Frontal cortex (tissue), 4 donors: ENCODE data around the gene SCUBE1. TPM values are rescaled to one million over a fixed set of nuclear protein-coding genes. Genes with fewer than 3 reads are reported as not detected.

ENCODE experiments used
- DNase-seq, 2 donors: peaks; one replicate each; pipeline ENCODE4 v3.0.0; 2012; ENCODE audit warnings: low spot score in 2 of 2
- FAIRE-seq: peaks from 2 replicates; lab custom pipeline; 2012; peaks lifted over from hg19 to GRCh38; lab: Jason Lieb, UNC
- total RNA-seq: library from RNA; depleted of rRNA; stranded (reverse); fragments of >200 nt; gene quantifications from one replicate; pipeline ENCODE4 v1.2.3, GENCODE V29; 2014
- donor health status: control.
- donor health status: control.
- donor health status: control.

Gene SCUBE1
- total RNA-seq, 1 donor from 2014 or later = 26.1 TPM

- FAIRE-seq (no peak), DNase-seq (peak; percentile 58 to 83)
Measured at GRCh38 chr22:43230971-43231723, 112.0 kb downstream of the SCUBE1 start.

- FAIRE-seq = no peak
- no peak for DNase-seq
Measured at GRCh38 chr22:43230571-43230970, 112.6 kb downstream of the SCUBE1 start.

- DNase-seq (no peak), FAIRE-seq (no peak)
Measured at GRCh38 chr22:43228863-43229262, 114.3 kb downstream of the SCUBE1 start.

- FAIRE-seq (no peak), DNase-seq (no peak)
Measured at GRCh38 chr22:43228330-43228729, 114.8 kb downstream of the SCUBE1 start.

- DNase-seq (no peak), FAIRE-seq (no peak)
Measured at GRCh38 chr22:43227239-43227630, 115.9 kb downstream of the SCUBE1 start.

- no peak for FAIRE-seq
- DNase-seq = no peak
Measured at GRCh38 chr22:43226377-43227238, 116.6 kb downstream of the SCUBE1 start.

- no peak for DNase-seq
- FAIRE-seq = no peak
Measured at GRCh38 chr22:43225609-43226008, 117.6 kb downstream of the SCUBE1 start.

GRCh38 chr22:43222987-43223386, 120.2 kb downstream of the SCUBE1 start:
- FAIRE-seq (no peak), DNase-seq (no peak)

GRCh38 chr22:43222262-43222661, 120.9 kb downstream of the SCUBE1 start:
- DNase-seq (no peak), FAIRE-seq (no peak)

GRCh38 chr22:43220625-43221380, 122.4 kb downstream of the SCUBE1 start:
- no peak for DNase-seq
- no peak for FAIRE-seq

GRCh38 chr22:43218786-43219185, 124.4 kb downstream of the SCUBE1 start:
- DNase-seq = no peak
- FAIRE-seq = no peak

- no peak for DNase-seq
- no peak for FAIRE-seq
Measured at GRCh38 chr22:43217285-43218030, 125.7 kb downstream of the SCUBE1 start.

- DNase-seq (no peak), FAIRE-seq (no peak)
Measured at GRCh38 chr22:43216738-43217137, 126.4 kb downstream of the SCUBE1 start.

GRCh38 chr22:43213962-43214361, 129.2 kb downstream of the SCUBE1 start:
- FAIRE-seq (no peak), DNase-seq (no peak)

GRCh38 chr22:43213051-43213450, 130.1 kb downstream of the SCUBE1 start:
- DNase-seq (no peak), FAIRE-seq (no peak)

GRCh38 chr22:43212434-43212952, 130.7 kb downstream of the SCUBE1 start:
- no peak for FAIRE-seq

GRCh38 chr22:43211941-43212433, 131.2 kb downstream of the SCUBE1 start:
- DNase-seq (no peak), FAIRE-seq (no peak)

More at GRCh38 chr22:43212434-43212952, 130.7 kb downstream of the SCUBE1 start:
- no peak for DNase-seq

- DNase-seq (no peak), FAIRE-seq (no peak)
Measured at GRCh38 chr22:43210631-43211515, 132.3 kb downstream of the SCUBE1 start.
